Glutamatergic neuron (in vitro differentiated cells): ENCODE data around the gene STKLD1. TPM values are rescaled to one million over a fixed set of nuclear protein-coding genes. Genes with fewer than 3 reads are reported as not detected.

Experiments
- DNase-seq: peaks from one replicate; pipeline ENCODE4 v3.0.0; 2022
- H3K27ac Mint-ChIP-seq: one replicate; pipeline ENCODE4 v1.8.0; 2020; ENCODE audit warnings: mild to moderate bottlenecking, mixed read lengths, inconsistent platforms; ENCODE audit not compliant: unreplicated experiment
- H3K27me3 Mint-ChIP-seq: one replicate; pipeline ENCODE4 v1.8.0; 2020; ENCODE audit warnings: mild to moderate bottlenecking, moderate library complexity, mixed read lengths, inconsistent platforms; ENCODE audit not compliant: unreplicated experiment
- H3K36me3 Mint-ChIP-seq: one replicate; pipeline ENCODE4 v1.8.0; 2020; ENCODE audit warnings: mild to moderate bottlenecking, mixed read lengths, inconsistent platforms; ENCODE audit not compliant: unreplicated experiment
- H3K4me1 Mint-ChIP-seq: one replicate; pipeline ENCODE4 v1.8.0; 2020; ENCODE audit warnings: mild to moderate bottlenecking, low read depth, mixed read lengths, inconsistent platforms; ENCODE audit not compliant: unreplicated experiment
- H3K4me3 Mint-ChIP-seq: one replicate; pipeline ENCODE4 v1.8.0; 2020; ENCODE audit warnings: mild to moderate bottlenecking, mixed read lengths, inconsistent platforms; ENCODE audit not compliant: unreplicated experiment
- H3K9me3 Mint-ChIP-seq: one replicate; pipeline ENCODE4 v1.8.0; 2020; ENCODE audit warnings: mild to moderate bottlenecking, moderate library complexity, mixed read lengths, inconsistent platforms; ENCODE audit not compliant: unreplicated experiment
- CTCF ChIP-seq: fragments of 200-600 bp; sonication (generic); IDR thresholded peaks from one replicate; pipeline ENCODE4 v1.5.0; 2021; ENCODE audit not compliant: partially characterized antibody, unreplicated experiment
- total RNA-seq: library from RNA; stranded (reverse); fragmentation: NEBNext Ultra II Directional; extraction: Animal tissue kit (Norgen Biotek cat#: 25700); gene quantifications from one replicate; pipeline ENCODE4 v1.2.1, GENCODE V29; 2021; ENCODE audit not compliant: unreplicated experiment

Gene STKLD1
- total RNA-seq, 1 donor from 2014 or later, result 2.6 TPM

- Mint-ChIP-seq H3K9me3 (peaks cover 1% of the 10 kb centered on the region), H3K4me1 (peaks cover 3% of the 10 kb centered on the region), H3K4me3 (no peak overlapping the region), H3K27ac (no peak overlapping the region), H3K27me3 (peaks cover 2% of the 10 kb centered on the region), H3K36me3 (no peaks in the 10 kb centered on the region)
- no peak for TF ChIP-seq CTCF
- DNase-seq, result no peak
Measured at GRCh38 chr9:133341369-133342068, 34.6 kb upstream of the STKLD1 start.

- Mint-ChIP-seq H3K36me3 (no peaks in the 10 kb centered on the region), H3K27ac (no peak overlapping the region)
- peak; percentile 36 for DNase-seq
Measured at GRCh38 chr9:133342069-133342406, 34.1 kb upstream of the STKLD1 start.

GRCh38 chr9:133342570-133342969 is 33.6 kb upstream of the STKLD1 start:
- no peak overlapping the region for H3K4me3 Mint-ChIP-seq
- peaks cover 9% of the 10 kb centered on the region for H3K4me1 Mint-ChIP-seq
- no peaks in the 10 kb centered on the region for H3K36me3 Mint-ChIP-seq

More at GRCh38 chr9:133342069-133342406, 34.1 kb upstream of the STKLD1 start:
- peaks cover 1% of the 10 kb centered on the region for H3K9me3 Mint-ChIP-seq
- no peak overlapping the region for H3K4me3 Mint-ChIP-seq
- H3K4me1 Mint-ChIP-seq, result peaks cover 8% of the 10 kb centered on the region
- TF ChIP-seq CTCF, result peak; percentile 25
- peaks cover 6% of the 10 kb centered on the region for H3K27me3 Mint-ChIP-seq

GRCh38 chr9:133344071-133344470 is 32.1 kb upstream of the STKLD1 start:
- peaks cover 11% of the 10 kb centered on the region for H3K27me3 Mint-ChIP-seq
- H3K9me3 Mint-ChIP-seq, result peaks cover 11% of the 10 kb centered on the region

More at GRCh38 chr9:133342570-133342969, 33.6 kb upstream of the STKLD1 start:
- peaks cover 7% of the 10 kb centered on the region for H3K27me3 Mint-ChIP-seq
- no peak overlapping the region for H3K27ac Mint-ChIP-seq
- H3K9me3 Mint-ChIP-seq, result peaks cover 1% of the 10 kb centered on the region
- peak; percentile 60 for DNase-seq
- TF ChIP-seq CTCF, result no peak

More at GRCh38 chr9:133344071-133344470, 32.1 kb upstream of the STKLD1 start:
- no peak for DNase-seq
- Mint-ChIP-seq H3K4me3 (no peak overlapping the region), H3K27ac (no peak overlapping the region), H3K4me1 (peaks cover 14% of the 10 kb centered on the region), H3K36me3 (peaks cover 6% of the 10 kb centered on the region)
- TF ChIP-seq CTCF, result no peak
